HEK293 (cell line): ENCODE measurements around the gene RGS9.

Experiments
- CTCF ChIA-PET: fragments of 350-600 bp; formaldehyde crosslinking; extraction: SDS; loops from one replicate; lab custom pipeline; 2021; ENCODE audit warnings: antibody characterized with exemption; lab: Yijun Ruan, JAX
- POLR2A ChIA-PET: fragments of 300-600 bp; formaldehyde crosslinking; extraction: SDS; loops from one replicate; lab custom pipeline; 2020; ENCODE audit warnings: antibody characterized with exemption, inconsistent platforms; lab: Yijun Ruan, JAX
- H3K27ac ChIP-seq: fragments of 200-500 bp; sonication (Bioruptor generic); 2 replicates; pipeline ENCODE4 v1.5.1; 2014; ENCODE audit warnings: low read depth, low read length, control low read depth, inconsistent platforms; ENCODE audit errors: extremely low read depth
- H3K36me3 ChIP-seq, 2 experiments: fragments of 200-500 bp in 1 of 2; sonication (Bioruptor generic) in 1 of 2; 1 replicate in 1 of 2; 2 replicates in 1 of 2; pipeline ENCODE4 v1.5.1; 2014 to 2017; ENCODE audit warnings: inconsistent platforms in 2 of 2, low read length in 2 of 2; ENCODE audit not compliant: control insufficient read depth in 2 of 2, insufficient read depth in 1 of 2
- H3K4me1 ChIP-seq: fragments of 200-500 bp; sonication (Bioruptor generic); 2 replicates; pipeline ENCODE4 v1.5.1; 2014; ENCODE audit warnings: mild to moderate bottlenecking, low read length, inconsistent platforms; ENCODE audit not compliant: control insufficient read depth, insufficient read depth
- H3K4me3 ChIP-seq: 2 replicates; pipeline ENCODE4 v1.5.1; 2011; ENCODE audit warnings: low read depth, mild to moderate bottlenecking, control low read depth, low read length, moderate library complexity
- H3K9me3 ChIP-seq: fragments of 200-500 bp; sonication (Bioruptor generic); 2 replicates; pipeline ENCODE4 v1.5.1; 2014; ENCODE audit warnings: low read depth, low read length, inconsistent platforms; ENCODE audit not compliant: control insufficient read depth, insufficient read depth
- GLIS2 ChIP-seq: fragments of 450-650 bp; formaldehyde crosslinking; IDR thresholded peaks from 2 replicates; pipeline ENCODE4 v1.5.1; 2016; ENCODE audit warnings: missing biosample characterization, missing genetic modification characterization
- IKZF3 ChIP-seq: fragments of 450-650 bp; IDR thresholded peaks from 2 replicates; pipeline ENCODE4 v1.5.0; 2018; ENCODE audit warnings: missing biosample characterization, mild to moderate bottlenecking, missing genetic modification characterization, moderate library complexity
- INSM2 ChIP-seq: fragments of 450-650 bp; formaldehyde crosslinking; IDR thresholded peaks from 2 replicates; pipeline ENCODE4 v1.5.1; 2016; ENCODE audit warnings: missing biosample characterization, missing genetic modification characterization
- OSR2 ChIP-seq: fragments of 450-650 bp; formaldehyde crosslinking; IDR thresholded peaks from 2 replicates; pipeline ENCODE4 v1.5.1; 2016; ENCODE audit warnings: missing biosample characterization, missing genetic modification characterization
- REPIN1 ChIP-seq: fragments of 450-650 bp; formaldehyde crosslinking; IDR thresholded peaks from 2 replicates; pipeline ENCODE4 v1.5.1; 2017; ENCODE audit warnings: missing biosample characterization, missing genetic modification characterization, low read depth
- SALL2 ChIP-seq: fragments of 450-650 bp; formaldehyde crosslinking; IDR thresholded peaks from 2 replicates; pipeline ENCODE4 v1.5.0; 2017; ENCODE audit warnings: missing biosample characterization, mild to moderate bottlenecking, missing genetic modification characterization, borderline replicate concordance
- SCRT1 ChIP-seq: fragments of 450-650 bp; formaldehyde crosslinking; IDR thresholded peaks from 2 replicates; pipeline ENCODE4 v1.5.1; 2016; ENCODE audit warnings: missing biosample characterization, missing genetic modification characterization, borderline replicate concordance
- TRIM28 ChIP-seq: IDR thresholded peaks from 2 replicates; pipeline ENCODE4 v1.6.1; 2011; ENCODE audit warnings: low read length, control low read depth, borderline replicate concordance
- ZEB2 ChIP-seq: fragments of 450-650 bp; formaldehyde crosslinking; IDR thresholded peaks from 2 replicates; pipeline ENCODE4 v1.5.1; 2016; ENCODE audit warnings: missing biosample characterization, missing genetic modification characterization
- ZNF146 ChIP-seq: fragments of 450-650 bp; formaldehyde crosslinking; IDR thresholded peaks from 2 replicates; pipeline ENCODE4 v1.5.1; 2016; ENCODE audit warnings: missing biosample characterization, missing genetic modification characterization
- ZNF274 ChIP-seq, 2 experiments: fragments of 200-500 bp in 1 of 2; fragments of 450-650 bp in 1 of 2; sonication (Bioruptor generic) in 1 of 2; formaldehyde crosslinking in 1 of 2; IDR thresholded peaks; 2 replicates each; pipeline versions ENCODE4 v1.5.1 to v1.6.1; 2014 to 2016; ENCODE audit warnings: borderline replicate concordance in 1 of 2, inconsistent platforms in 1 of 2, low read length in 1 of 2, missing biosample characterization in 1 of 2, missing genetic modification characterization in 1 of 2
- ZNF292 ChIP-seq: fragments of 450-650 bp; formaldehyde crosslinking; IDR thresholded peaks from 2 replicates; pipeline ENCODE4 v1.5.1; 2016; ENCODE audit warnings: low read depth, missing biosample characterization, missing genetic modification characterization, borderline replicate concordance
- ZNF350 ChIP-seq: fragments of 450-650 bp; formaldehyde crosslinking; IDR thresholded peaks from 2 replicates; pipeline ENCODE4 v1.5.0; 2017; ENCODE audit warnings: missing biosample characterization, mild to moderate bottlenecking, missing genetic modification characterization
- ZNF391 ChIP-seq: fragments of 450-650 bp; formaldehyde crosslinking; IDR thresholded peaks from 2 replicates; pipeline ENCODE4 v1.5.1; 2016; ENCODE audit warnings: low read depth, missing biosample characterization, missing genetic modification characterization, borderline replicate concordance
- ZNF544 ChIP-seq: fragments of 450-650 bp; formaldehyde crosslinking; IDR thresholded peaks from 2 replicates; pipeline ENCODE4 v1.5.0; 2017; ENCODE audit warnings: missing biosample characterization, missing genetic modification characterization
- ZNF658 ChIP-seq: fragments of 450-650 bp; formaldehyde crosslinking; IDR thresholded peaks from 2 replicates; pipeline ENCODE4; 2016; ENCODE audit warnings: missing biosample characterization, missing genetic modification characterization
- ZNF660 ChIP-seq: fragments of 450-650 bp; IDR thresholded peaks from 2 replicates; pipeline ENCODE4 v1.5.1; 2018; ENCODE audit warnings: missing biosample characterization, mild to moderate bottlenecking, missing genetic modification characterization
- ZNF837 ChIP-seq: fragments of 450-650 bp; formaldehyde crosslinking; IDR thresholded peaks from 2 replicates; pipeline ENCODE4 v1.5.1; 2016; ENCODE audit warnings: missing biosample characterization, missing genetic modification characterization
- ZSCAN23 ChIP-seq: fragments of 450-650 bp; formaldehyde crosslinking; IDR thresholded peaks from 2 replicates; pipeline ENCODE4 v1.5.1; 2016; ENCODE audit warnings: missing biosample characterization, missing genetic modification characterization
- TF ChIP-seq, protein P1 (sequence below): fragments of 450-650 bp; formaldehyde crosslinking; IDR thresholded peaks from 2 replicates; pipeline ENCODE4; 2016; ENCODE audit warnings: missing biosample characterization, missing genetic modification characterization
- TF ChIP-seq, protein P2 (sequence below): fragments of 450-650 bp; formaldehyde crosslinking; IDR thresholded peaks from 2 replicates; pipeline ENCODE4 v1.5.1; 2016; ENCODE audit warnings: missing biosample characterization, missing genetic modification characterization
- TF ChIP-seq, protein P3 (sequence below): fragments of 450-650 bp; formaldehyde crosslinking; IDR thresholded peaks from 2 replicates; pipeline ENCODE4 v1.5.1; 2016; ENCODE audit warnings: missing biosample characterization, missing genetic modification characterization
- TF ChIP-seq, protein P4 (sequence below): fragments of 450-650 bp; formaldehyde crosslinking; IDR thresholded peaks from 2 replicates; pipeline ENCODE4 v1.5.1; 2016; ENCODE audit warnings: missing biosample characterization, missing genetic modification characterization

The RGS9 gene

GRCh38 chr17:65193716-65194293 lies 56.6 kb downstream of the RGS9 start (continued):
- TF ChIP-seq, protein P1, sequence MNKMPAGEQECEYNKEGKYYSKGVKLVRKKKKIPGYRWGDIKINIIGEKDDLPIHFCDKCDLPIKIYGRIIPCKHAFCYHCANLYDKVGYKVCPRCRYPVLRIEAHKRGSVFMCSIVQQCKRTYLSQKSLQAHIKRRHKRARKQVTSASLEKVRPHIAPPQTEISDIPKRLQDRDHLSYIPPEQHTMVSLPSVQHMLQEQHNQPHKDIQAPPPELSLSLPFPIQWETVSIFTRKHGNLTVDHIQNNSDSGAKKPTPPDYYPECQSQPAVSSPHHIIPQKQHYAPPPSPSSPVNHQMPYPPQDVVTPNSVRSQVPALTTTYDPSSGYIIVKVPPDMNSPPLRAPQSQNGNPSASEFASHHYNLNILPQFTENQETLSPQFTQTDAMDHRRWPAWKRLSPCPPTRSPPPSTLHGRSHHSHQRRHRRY (tag by site-specific recombination): no peak
- TF ChIP-seq ZNF350 (tag by site-specific recombination): no peak
- no peak for TF ChIP-seq ZNF660
- no peak for TF ChIP-seq ZSCAN23 (tag by site-specific recombination)
- no peak for TF ChIP-seq OSR2 (tag by site-specific recombination)
- TF ChIP-seq TRIM28: no peak
- no peak for TF ChIP-seq ZNF391 (tag by site-specific recombination)
- TF ChIP-seq SALL2 (tag by site-specific recombination): no peak

DNA sequence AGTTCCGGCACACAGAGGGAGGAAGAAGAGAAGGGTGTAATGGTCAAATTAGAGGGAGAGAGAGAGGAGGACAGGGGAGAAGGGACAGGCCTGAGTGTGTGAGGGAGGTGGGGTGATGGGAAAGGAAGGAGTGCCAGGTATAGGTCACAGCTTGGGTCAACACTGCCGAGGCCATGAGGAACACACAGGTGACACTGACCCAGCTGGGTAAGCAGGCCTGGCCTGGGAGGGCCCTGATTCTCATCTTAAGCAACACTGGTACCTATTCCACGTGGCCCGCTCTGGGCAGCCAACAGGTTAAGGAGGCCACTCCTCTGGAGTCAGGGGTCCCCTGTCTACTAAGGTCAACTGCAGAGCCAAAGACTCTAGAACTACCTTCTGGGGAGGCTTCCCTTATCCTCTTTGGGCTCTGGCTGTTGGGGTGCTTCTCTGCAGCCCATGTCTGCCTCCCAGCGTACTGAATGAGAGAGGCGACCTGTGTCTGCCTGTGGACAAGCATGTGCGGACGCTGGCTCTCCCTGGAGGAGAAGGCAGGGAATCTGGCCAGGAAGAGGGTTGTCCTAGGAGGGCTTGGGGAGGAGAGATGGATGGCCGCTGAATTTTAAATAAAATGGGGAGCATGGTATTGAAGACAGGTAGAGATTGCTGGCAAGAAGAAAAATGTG lies 57.6 kb downstream of the RGS9 start:
- no peaks in the 10 kb centered on the region for H3K4me1 ChIP-seq
- TF ChIP-seq ZEB2 (tag by site-specific recombination): no peak
- TF ChIP-seq REPIN1 (tag by site-specific recombination): no peak
- TF ChIP-seq, all 188 proteins: peak for 0
- Histone ChIP-seq H3K27ac (no peak overlapping the region), H3K36me3 (no peaks in the 10 kb centered on the region), H3K4me3 (no peak overlapping the region), H3K9me3 (no peaks in the 10 kb centered on the region)
- CTCF ChIA-PET: interaction anchor here (0.8 to 1.4 kb wide), 2 partner anchors 58 to 1290 kb away, joined by 3 read pairs; partner anchors contain the start of gene RGS9
- POLR2A ChIA-PET: no interaction called here

DNA sequence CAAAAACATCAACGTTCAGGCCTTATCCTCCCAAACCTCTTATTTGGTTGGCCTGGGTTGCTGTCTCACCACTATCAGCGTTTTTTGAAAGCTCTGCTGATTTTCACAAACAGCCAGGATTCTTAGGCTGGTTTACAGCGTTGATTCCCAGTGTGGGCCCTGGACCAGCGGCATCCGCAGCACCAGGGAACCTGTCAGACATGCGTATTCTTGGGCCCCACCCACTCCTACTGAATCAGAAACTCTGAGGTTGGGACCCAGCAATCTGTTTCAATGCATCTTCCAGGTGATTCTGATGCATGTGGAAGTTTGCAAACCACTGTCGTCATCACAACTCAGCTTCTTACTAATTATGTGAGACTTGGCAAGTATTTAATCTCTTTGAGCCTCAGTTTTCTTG lies 58.5 kb downstream of the RGS9 start:
- POLR2A ChIA-PET: no interaction called here
- TF ChIP-seq INSM2 (tag by site-specific recombination): no peak
- no peak for TF ChIP-seq OSR2 (tag by site-specific recombination)
- TF ChIP-seq ZNF544 (tag by site-specific recombination): no peak
- TF ChIP-seq ZNF837 (tag by site-specific recombination): no peak
- no peak for TF ChIP-seq ZNF292 (tag by site-specific recombination)
- no peak for TF ChIP-seq SCRT1 (tag by site-specific recombination)
- no peak for TF ChIP-seq GLIS2 (tag by site-specific recombination)
- TF ChIP-seq, protein P2, sequence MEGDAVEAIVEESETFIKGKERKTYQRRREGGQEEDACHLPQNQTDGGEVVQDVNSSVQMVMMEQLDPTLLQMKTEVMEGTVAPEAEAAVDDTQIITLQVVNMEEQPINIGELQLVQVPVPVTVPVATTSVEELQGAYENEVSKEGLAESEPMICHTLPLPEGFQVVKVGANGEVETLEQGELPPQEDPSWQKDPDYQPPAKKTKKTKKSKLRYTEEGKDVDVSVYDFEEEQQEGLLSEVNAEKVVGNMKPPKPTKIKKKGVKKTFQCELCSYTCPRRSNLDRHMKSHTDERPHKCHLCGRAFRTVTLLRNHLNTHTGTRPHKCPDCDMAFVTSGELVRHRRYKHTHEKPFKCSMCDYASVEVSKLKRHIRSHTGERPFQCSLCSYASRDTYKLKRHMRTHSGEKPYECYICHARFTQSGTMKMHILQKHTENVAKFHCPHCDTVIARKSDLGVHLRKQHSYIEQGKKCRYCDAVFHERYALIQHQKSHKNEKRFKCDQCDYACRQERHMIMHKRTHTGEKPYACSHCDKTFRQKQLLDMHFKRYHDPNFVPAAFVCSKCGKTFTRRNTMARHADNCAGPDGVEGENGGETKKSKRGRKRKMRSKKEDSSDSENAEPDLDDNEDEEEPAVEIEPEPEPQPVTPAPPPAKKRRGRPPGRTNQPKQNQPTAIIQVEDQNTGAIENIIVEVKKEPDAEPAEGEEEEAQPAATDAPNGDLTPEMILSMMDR (tag by site-specific recombination): no peak
- TF ChIP-seq ZNF658: no peak
- no peak for TF ChIP-seq ZNF146
- TF ChIP-seq ZNF274 (IDR thresholded peaks at IDR 0.05; ENCODE audit: low read length): no peak
- TF ChIP-seq ZNF274 (tag by site-specific recombination; IDR thresholded peaks at IDR 0.05; ENCODE audit: borderline replicate concordance): no peak
- TF ChIP-seq, protein P3, sequence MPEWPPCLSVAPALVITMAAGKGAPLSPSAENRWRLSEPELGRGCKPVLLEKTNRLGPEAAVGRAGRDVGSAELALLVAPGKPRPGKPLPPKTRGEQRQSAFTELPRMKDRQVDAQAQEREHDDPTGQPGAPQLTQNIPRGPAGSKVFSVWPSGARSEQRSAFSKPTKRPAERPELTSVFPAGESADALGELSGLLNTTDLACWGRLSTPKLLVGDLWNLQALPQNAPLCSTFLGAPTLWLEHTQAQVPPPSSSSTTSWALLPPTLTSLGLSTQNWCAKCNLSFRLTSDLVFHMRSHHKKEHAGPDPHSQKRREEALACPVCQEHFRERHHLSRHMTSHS (tag by site-specific recombination): no peak
- TF ChIP-seq IKZF3 (tag by site-specific recombination): no peak
- TF ChIP-seq, protein P4, sequence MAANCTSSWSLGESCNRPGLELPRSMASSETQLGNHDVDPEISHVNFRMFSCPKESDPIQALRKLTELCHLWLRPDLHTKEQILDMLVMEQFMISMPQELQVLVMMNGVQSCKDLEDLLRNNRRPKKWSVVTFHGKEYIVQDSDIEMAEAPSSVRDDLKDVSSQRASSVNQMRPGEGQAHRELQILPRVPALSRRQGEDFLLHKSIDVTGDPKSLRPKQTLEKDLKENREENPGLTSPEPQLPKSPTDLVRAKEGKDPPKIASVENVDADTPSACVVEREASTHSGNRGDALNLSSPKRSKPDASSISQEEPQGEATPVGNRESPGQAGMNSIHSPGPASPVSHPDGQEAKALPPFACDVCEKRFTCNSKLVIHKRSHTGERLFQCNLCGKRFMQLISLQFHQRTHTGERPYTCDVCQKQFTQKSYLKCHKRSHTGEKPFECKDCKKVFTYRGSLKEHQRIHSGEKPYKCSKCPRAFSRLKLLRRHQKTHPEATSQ (tag by site-specific recombination): no peak
- TF ChIP-seq, all 188 proteins: peak for 0
- Histone ChIP-seq H3K36me3 (no peaks in the 10 kb centered on the region), H3K27ac (no peak overlapping the region), H3K4me1 (no peaks in the 10 kb centered on the region), H3K4me3 (no peak overlapping the region), H3K9me3 (no peaks in the 10 kb centered on the region)
- CTCF ChIA-PET: interaction anchor here (0.6 to 1.4 kb wide), 4 partner anchors 27 to 175 kb away, joined by 3 read pairs; partner anchors contain the start of gene RGS9
